ENCODE measurements around the gene KIAA1217.

- TF ChIP-seq CTCF (IDR thresholded peaks at IDR 0.05; ENCODE audit: low read depth, low read length, poor library complexity, severe bottlenecking) (no peak), EZH2phosphoT487 (IDR thresholded peaks at IDR 0.05; ENCODE audit: borderline replicate concordance, low read length) (no peak)
Measured at GRCh38 chr10:24343686-24344085, 134.7 kb downstream of the KIAA1217 start.
